Islet of Langerhans (tissue), 1 donor: ENCODE data around the gene EPB42.
"Not testable (repeated sequence)": the region's sequence is repeated elsewhere in the genome, so short reads cannot be mapped to it uniquely, and the experiment has no call there.

Source experiments
- FAIRE-seq: peaks from one replicate; lab custom pipeline; 2011; peaks lifted over from hg19 to GRCh38; lab: Jason Lieb, UNC

Gene EPB42

DNA sequence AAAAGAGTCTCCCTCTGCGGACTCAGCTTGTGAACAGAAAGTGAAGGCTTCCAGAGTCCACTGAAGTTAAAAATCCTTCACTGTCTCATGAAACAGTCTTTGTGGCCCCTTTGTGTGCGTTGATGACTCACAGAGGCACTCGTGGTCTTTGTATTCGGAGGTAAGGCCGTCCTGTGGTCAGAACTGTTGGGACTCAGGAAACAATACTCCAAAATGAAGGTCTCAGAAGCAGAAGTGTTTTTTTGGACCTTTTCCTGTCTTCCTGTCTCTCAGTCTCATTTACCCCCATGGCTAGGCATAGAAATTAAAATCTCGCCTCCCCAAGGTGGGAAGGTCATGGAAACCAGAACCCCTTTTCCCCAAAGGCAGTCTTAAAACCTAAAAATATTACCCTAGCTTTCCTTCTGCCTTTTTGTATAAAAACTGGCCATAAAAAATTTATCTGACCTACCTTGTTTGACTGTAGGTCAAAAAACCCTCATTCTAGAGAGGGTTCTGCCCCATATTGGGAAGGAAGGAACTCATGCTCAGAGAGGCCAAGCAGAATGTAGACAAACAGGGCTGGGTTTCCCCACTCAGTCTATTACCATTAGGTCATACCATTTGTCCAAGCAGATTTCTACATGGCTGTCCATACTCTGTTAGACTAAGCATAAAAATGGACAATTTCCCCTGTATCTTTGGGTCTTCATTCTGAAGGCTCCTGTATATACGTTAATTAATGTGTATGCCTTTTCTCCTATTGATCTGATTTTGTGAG is 19.1 kb upstream of the EPB42 start:
- FAIRE-seq, result no peak

DNA sequence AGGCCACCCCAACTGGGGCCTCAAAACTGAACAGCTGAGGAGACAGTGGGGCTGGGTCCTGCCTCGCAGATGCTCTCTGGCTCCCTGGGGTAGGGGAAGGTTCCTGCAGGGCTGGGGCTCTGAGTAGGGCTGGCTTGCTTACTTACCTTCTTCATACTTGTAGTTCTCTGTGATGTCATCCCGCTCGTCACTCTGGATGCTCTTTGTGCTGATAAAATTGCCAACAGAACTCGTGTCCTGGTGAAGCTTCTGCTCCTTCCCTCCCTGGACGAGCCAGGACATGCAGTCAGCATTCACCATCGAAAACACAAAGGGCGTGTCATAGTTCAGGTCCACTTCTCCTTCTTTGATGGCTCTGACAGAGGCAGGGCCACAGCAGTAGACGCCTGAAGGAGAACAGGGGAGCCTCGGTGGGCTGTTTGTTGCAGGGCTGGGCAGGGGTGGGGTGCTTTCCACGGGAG is 17.9 kb upstream of the EPB42 start:
- FAIRE-seq, result no peak

- FAIRE-seq, result no peak
Observed at GRCh38 chr15:43237842-43238470, 17.1 kb upstream of the EPB42 start.

GRCh38 chr15:43235536-43235935 is 14.7 kb upstream of the EPB42 start:
- FAIRE-seq, result no peak

GRCh38 chr15:43232289-43232874 is 11.6 kb upstream of the EPB42 start:
- FAIRE-seq, result no peak

DNA sequence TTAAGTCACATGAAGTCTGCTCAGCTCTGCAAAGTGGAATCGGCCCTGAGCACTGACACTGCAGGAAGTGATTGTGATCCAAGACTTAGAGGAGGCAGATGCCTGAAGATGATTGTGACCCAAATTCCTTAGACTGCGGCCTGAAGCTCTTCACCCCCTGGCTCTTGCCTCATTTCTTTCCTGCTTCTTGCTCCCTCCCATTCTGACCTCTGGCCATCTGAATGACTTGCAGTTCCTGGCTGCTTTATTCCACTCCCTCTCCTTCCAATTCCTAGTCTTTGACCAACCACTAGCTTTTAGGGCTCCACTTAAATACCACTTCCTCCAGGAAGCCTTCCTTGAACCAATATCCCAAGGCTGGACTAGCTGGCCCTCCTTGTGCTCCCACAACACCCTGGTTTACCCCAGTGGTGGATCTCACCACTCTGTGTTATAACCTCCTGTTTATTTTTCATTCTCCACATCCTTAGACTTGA is 9.9 kb upstream of the EPB42 start:
- no peak for FAIRE-seq

DNA sequence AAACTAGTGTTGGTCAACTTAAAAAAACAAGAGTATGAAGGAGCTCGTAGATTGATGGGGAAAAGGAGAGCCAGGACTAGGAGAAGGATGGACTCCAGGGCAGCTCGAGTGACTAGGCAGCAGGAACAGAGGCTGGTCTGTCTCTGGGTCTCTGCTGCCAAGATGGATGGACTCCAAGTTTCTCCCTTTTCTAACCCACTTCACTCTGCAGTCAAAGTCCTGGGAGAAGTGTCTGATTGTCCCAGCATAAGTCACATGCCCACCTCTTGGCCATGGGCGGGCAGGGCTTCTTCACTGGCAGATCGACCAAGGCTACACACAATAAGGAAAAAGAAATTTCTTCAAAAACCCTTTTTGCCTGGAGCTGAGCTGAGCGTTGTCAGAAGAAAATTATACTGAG is 9.2 kb upstream of the EPB42 start:
- no peak for FAIRE-seq

DNA sequence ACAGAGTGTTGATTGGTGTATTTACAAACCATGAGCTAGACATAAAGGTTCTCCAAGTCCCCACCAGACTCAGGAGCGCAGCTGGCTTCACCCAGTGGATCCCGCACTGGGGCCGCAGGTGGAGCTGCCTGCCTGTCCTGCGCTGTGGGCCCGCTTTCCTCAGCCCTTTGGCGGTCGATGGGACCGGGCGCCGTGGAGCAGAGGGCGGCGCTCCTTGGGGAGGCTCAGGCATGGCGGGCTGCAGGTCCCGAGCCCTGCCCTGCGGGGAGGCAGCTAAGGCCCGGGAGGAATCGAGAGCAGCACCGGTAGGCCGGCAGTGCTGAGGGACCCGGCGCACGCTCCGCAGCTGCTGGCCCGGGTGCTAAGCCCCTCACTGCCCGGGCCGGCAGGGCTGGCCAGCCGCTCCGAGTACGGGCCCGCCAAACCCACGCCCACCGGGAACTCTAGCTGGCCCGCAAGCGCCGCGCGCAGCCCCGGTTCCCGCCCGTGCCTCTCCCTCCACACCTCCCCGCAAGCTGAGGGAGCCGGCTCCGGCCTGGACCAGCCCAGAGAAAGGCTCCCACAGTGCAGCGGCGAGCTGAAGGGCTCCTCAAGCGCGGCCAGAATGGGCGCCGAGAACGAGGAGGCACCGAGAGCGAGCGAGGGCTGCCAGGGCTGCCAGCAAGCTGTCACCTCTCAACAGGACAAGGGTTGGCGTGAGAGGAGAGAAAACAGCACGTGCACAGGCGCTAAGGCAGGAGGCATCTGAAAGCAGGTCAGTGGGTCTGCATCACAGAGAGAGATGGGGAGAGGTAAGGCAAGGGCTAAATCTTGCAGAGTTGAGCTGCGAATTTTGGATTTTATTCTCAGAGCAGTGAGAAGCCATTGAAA is 5.9 kb upstream of the EPB42 start:
- FAIRE-seq, result no peak

GRCh38 chr15:43225950-43226255 is 5.1 kb upstream of the EPB42 start:
- not testable (repeated sequence) for FAIRE-seq

GRCh38 chr15:43225201-43225949 is 4.6 kb upstream of the EPB42 start:
- no peak for FAIRE-seq

DNA sequence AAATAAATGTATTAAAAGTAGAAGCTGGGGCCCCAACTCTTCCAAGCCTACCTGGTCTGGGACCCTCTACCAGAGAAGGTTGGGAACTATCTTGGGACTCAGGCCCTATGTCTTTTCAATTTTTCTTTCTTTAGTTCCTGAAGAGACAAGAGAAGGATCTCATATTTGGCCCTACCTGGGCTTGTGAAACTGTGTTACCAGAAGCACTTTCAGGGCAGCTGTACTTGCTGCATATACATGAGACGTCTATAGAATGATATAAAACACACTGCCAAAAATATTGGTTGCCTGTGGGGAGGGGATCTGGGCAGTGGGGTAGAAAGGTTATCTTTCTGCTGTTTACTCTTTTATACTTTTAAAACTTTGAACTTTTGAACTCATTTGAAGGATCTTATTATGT is 604 bp upstream of the EPB42 start:
- FAIRE-seq, result no peak

GRCh38 chr15:43219929-43220928 is 589 bp downstream of the EPB42 start:
- FAIRE-seq, result no peak

DNA sequence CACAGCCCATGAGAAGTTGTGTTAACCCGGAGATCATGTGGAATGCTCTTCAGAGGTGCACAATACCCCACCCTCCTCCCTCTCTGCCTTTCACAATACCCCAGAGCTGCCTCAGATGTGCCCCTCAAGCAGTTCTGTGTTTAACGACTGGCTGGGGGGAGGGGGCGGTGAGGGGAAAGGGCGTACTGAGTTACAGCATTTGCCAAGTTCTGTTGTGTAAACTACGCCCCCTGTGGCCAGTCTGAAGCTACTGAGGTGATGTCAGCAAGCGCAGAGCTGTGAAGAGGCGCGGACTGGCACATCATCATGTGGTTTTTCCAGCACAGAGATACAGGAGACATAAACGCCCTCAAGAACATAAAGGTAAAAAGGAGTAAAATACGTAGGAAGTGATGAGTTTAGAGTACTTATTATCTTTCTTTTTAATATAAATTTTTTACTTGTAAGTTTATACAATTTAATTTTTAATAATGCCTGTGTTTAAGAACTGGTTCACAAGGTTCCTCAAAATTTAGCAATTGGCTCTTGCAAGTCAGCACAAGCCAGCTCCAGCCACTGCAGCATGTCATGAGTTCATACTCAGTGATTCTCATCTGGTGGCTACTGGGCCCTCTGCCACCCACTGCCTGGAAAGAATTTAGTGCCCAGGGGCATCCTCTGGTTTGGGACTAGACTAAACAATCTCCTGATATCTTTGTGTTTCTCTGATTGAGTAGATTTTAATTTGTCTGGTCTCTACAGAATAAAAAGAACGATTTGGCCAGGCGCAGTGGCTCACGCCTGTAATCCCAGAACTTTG is 1.7 kb downstream of the EPB42 start:
- no peak for FAIRE-seq

DNA sequence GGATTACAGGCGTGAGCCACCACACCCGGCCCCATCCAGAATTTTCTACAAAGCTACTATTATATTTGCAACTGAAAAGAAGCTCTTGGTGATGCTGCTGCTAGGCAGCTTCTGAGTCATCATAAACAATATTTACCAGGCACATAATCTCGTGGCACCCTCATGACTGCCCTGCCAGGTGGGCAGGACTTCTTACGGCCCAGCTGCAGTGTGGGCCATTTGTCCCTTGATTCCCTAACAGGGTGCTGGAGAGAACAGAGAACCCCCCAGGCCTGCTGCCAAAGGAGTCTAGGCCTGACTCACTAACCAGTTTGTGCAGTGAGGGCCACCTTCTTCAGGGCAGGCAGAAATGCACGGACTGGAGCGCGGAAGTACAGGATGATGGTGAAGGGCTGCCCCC is 4.9 kb downstream of the EPB42 start:
- no peak for FAIRE-seq

DNA sequence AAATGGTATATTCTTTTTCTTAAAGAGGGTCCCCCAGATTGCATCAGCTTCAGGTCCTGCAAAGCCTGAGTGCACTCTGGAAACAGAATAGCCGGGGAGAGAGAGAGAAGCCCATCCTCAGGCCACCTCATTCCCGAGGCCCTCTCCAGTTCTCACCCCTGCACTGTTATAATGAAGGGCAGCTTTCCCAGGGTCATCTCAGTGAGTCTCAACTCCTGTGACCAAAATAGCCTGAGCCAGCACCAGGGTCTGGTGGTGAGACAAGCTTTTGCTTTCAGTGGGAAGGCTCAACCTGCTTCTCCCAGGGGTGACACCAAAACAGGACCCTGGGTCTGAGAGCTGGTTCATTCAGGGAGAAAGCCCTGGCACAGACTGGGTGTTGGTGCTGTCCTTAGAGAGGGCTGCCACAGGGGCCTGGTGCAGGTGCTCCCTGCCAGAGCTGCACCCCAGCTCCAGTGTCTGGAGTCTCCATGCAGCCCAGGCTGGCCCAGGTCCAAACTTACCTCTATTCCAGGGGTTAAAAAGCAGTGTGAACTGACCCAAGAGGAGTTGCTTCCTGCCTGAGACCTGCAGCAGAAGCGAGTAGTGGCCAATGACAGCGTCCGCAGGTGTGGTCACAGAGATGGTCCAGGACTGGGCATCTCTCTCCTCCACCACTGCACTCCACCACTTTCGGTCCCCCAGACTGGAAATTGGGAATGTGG is 6.1 kb downstream of the EPB42 start:
- no peak for FAIRE-seq

GRCh38 chr15:43214169-43214568 is 6.6 kb downstream of the EPB42 start:
- FAIRE-seq, result no peak

DNA sequence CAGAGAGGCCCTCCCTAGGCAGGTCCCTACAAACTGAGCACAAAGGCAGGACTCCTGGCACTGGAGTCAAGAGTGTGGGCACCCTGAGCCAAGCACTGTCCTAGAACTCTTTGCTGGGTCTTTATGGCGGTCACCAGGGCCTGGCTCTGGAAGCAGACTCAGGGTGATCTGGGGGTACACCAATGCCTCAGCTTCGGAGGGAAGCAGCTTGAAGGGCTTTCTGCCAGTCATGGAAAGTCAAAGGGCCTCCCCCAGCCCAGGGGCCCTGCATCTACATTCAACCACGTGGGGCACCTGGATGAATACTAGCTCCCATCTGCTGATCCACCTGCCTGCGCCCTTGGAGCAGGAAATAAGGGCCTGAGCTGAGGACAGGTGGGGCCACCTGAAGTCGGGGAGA is 7.4 kb downstream of the EPB42 start:
- FAIRE-seq, result no peak

- FAIRE-seq, result no peak
Observed at GRCh38 chr15:43212951-43213350, 7.9 kb downstream of the EPB42 start.

GRCh38 chr15:43212299-43212698 is 8.5 kb downstream of the EPB42 start:
- FAIRE-seq, result no peak
